Measurements from ENCODE around the gene CCL7.

CCL7 gene

GRCh38 chr17:34246446-34246845 lies 23.6 kb upstream of the CCL7 start:
- in situ Hi-C loops (cut with MboI; ENCODE audit: low sequenced_read_pairs) = loop anchor here (5.0 kb wide), 1 partner anchor 44 kb away; no protein-coding TSS in a partner anchor

DNA sequence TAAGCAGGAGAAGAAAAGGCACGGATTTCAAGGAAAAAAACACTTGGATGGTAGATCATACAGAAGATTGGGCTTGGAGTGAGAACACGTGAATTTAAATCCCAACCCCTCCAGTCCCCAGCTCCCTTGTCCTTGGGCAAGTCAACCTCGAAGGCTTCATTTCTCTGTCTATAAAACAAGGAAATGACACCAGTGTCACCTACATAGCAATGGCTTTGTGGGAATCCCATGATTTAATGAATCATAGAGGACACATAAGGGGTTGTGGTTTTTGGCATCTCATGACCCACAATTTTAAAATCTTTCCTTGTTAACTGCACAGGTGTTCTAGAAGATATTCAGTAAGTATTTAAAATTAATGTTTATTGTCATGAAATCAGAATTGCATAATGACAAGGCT lies 23.1 kb upstream of the CCL7 start:
- in situ Hi-C loops (cut with MboI; ENCODE audit: low sequenced_read_pairs) = loop anchor here (5.0 kb wide), 1 partner anchor 45 kb away; no protein-coding TSS in a partner anchor

GRCh38 chr17:34248511-34249024 lies 21.5 kb upstream of the CCL7 start:
- in situ Hi-C loops (cut with MboI; ENCODE audit: low sequenced_read_pairs) = loop anchor here (5.0 kb wide), 1 partner anchor 46 kb away; no protein-coding TSS in a partner anchor

GRCh38 chr17:34249061-34249460 lies 21.0 kb upstream of the CCL7 start:
- in situ Hi-C loops (cut with MboI; ENCODE audit: low sequenced_read_pairs) = loop anchor here (5.0 kb wide), 1 partner anchor 47 kb away; no protein-coding TSS in a partner anchor

- in situ Hi-C loops (cut with MboI; ENCODE audit: low sequenced_read_pairs) = loop anchor here (5.0 kb wide), 1 partner anchor 47 kb away; no protein-coding TSS in a partner anchor
Measured at GRCh38 chr17:34249478-34249877, 20.5 kb upstream of the CCL7 start.

DNA sequence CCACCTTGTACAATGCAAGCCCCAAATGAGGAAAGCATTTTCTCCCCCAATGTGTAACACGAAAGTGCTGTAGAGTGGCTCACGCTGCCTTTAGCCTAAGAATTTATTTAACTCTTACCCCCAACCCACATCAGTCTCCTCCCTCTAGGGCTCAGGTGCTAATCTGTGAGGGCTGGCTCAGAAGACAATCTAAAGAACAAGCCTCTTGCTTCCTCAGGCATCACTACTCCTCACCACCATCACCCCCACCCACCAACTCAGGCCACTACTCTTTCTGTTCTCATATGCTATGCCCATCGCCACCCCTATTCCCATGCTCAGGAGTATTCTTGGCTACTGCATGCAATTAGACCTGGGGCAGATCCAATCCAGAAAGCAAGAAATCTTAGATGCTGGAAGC lies 18.8 kb upstream of the CCL7 start:
- in situ Hi-C loops (cut with MboI; ENCODE audit: low sequenced_read_pairs) = no loop called here

- in situ Hi-C loops (cut with MboI; ENCODE audit: low sequenced_read_pairs) = no loop called here
Measured at GRCh38 chr17:34252095-34252443, 18.0 kb upstream of the CCL7 start.

GRCh38 chr17:34252444-34253138 lies 17.4 kb upstream of the CCL7 start:
- in situ Hi-C loops (cut with MboI; ENCODE audit: low sequenced_read_pairs) = no loop called here

GRCh38 chr17:34253139-34253525 lies 16.9 kb upstream of the CCL7 start:
- in situ Hi-C loops (cut with MboI; ENCODE audit: low sequenced_read_pairs) = no loop called here

GRCh38 chr17:34254146-34254545 lies 15.9 kb upstream of the CCL7 start:
- in situ Hi-C loops (cut with MboI; ENCODE audit: low sequenced_read_pairs) = no loop called here

DNA sequence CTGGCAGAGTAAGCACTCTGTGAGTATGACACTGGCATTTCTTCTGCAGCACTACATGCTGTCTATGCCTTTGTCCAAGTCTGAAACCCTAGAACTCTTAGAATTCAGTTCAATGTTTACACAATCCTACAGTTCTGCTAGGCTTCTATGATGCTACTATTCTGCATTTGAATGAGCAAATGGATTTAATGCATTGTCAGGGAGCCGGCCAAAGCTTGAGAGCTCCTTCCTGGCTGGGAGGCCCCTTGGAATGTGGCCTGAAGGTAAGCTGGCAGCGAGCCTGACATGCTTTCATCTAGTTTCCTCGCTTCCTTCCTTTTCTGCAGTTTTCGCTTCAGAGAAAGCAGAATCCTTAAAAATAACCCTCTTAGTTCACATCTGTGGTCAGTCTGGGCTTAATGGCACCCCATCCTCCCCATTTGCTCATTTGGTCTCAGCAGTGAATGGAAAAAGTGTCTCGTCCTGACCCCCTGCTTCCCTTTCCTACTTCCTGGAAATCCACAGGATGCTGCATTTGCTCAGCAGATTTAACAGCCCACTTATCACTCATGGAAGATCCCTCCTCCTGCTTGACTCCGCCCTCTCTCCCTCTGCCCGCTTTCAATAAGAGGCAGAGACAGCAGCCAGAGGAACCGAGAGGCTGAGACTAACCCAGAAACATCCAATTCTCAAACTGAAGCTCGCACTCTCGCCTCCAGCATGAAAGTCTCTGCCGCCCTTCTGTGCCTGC lies 15.2 kb upstream of the CCL7 start, which contains the start of gene CCL2:
Gene CCL2 (plus strand): TSS at position 635 of the 730 bp plus-strand sequence. CDS start 65 bp downstream, at position 700.
- in situ Hi-C loops (cut with MboI; ENCODE audit: low sequenced_read_pairs) = no loop called here

DNA sequence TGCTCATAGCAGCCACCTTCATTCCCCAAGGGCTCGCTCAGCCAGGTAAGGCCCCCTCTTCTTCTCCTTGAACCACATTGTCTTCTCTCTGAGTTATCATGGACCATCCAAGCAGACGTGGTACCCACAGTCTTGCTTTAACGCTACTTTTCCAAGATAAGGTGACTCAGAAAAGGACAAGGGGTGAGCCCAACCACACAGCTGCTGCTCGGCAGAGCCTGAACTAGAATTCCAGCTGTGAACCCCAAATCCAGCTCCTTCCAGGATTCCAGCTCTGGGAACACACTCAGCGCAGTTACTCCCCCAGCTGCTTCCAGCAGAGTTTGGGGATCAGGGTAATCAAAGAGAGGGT lies 14.7 kb upstream of the CCL7 start:
- in situ Hi-C loops (cut with MboI; ENCODE audit: low sequenced_read_pairs) = no loop called here

- in situ Hi-C loops (cut with MboI; ENCODE audit: low sequenced_read_pairs) = no loop called here
Measured at GRCh38 chr17:34255841-34256240, 14.2 kb upstream of the CCL7 start.

DNA sequence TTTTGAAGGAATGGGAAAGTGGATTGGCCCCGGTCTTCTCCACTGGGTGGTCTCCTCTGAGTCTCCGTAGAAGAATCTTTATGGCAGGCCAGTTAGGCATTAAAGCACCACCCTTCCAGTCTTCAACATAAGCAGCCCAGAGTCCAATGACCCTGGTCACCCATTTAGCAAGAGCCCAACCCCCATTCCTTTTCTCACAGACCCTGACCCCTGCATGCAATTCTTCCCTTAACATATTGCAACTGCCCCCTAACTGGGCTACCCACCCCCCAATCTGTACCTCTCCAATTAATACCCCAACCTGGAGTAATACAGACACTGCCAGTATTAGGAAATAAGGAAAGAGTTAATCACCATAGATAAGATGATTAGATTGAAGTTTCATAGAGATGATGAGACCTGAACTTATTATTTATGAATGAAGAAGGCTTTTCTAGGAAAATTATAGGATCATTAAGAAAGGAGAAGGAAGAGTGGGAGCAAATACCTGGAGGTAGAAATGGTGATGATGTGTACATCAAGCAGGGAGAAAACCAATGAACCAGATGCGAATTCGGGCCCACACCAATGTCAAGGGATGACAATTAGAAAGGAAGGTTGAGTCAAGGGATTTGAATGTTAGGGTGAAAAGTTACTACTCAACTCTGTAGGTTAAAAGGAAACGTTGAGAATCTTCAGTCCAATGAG lies 12.6 kb upstream of the CCL7 start:
- in situ Hi-C loops (cut with MboI; ENCODE audit: low sequenced_read_pairs) = no loop called here

DNA sequence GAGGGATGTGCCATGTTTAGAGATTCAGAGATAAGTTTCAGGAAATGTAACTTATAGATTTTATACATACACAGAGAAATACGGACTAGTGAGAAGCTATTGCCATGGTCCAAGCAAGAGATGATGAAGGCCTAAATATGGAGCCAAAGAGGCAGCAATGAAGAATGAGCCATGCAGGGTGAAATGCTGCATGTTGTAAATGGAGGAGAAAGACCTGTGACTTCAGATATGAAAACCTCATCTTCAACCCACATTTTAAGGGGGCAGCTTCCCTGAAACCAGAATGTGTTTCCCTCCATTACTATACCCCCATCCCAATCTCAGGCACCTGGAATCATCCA lies 12.1 kb upstream of the CCL7 start:
- in situ Hi-C loops (cut with MboI; ENCODE audit: low sequenced_read_pairs) = no loop called here

DNA sequence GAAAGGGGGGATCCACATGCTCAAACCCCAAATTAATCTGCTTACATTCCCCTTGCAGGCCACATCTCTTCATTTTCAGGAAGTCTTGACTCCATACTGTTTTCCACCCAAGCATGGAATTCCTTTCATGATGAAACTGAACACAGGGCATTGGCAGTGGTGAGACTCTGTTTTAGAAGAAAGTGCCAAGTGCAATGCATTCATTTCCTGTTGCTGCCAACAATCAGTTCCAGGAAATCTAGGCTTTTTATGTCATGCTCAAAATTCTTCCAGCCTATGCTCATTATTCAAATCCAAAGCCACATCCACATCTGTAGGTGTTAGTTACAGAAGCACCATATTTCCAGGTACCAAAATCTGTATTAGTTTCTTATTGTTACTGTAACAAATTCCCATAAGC lies 10.9 kb upstream of the CCL7 start:
- in situ Hi-C loops (cut with MboI; ENCODE audit: low sequenced_read_pairs) = no loop called here

DNA sequence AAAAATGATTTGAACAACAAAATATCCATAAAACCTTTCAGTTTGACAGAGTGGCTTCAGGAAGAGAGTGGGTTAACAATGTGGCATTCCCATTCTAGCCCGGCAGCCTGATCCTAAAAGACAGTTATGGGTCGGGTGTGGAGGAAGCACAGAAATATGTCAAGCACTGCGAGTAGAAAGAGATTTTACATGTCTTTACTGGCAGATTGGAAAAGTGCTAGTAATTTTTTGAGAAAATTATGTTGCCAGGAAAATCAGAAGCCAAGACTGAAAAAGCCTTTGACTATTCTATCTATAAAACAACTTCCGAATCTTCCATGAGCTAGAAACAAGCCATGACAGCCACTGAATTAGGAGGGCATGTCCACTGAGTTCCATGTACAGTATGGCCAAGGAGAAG lies 9.2 kb upstream of the CCL7 start:
- in situ Hi-C loops (cut with MboI; ENCODE audit: low sequenced_read_pairs) = no loop called here

- in situ Hi-C loops (cut with MboI; ENCODE audit: low sequenced_read_pairs) = no loop called here
Measured at GRCh38 chr17:34261568-34262337, 8.3 kb upstream of the CCL7 start.

DNA sequence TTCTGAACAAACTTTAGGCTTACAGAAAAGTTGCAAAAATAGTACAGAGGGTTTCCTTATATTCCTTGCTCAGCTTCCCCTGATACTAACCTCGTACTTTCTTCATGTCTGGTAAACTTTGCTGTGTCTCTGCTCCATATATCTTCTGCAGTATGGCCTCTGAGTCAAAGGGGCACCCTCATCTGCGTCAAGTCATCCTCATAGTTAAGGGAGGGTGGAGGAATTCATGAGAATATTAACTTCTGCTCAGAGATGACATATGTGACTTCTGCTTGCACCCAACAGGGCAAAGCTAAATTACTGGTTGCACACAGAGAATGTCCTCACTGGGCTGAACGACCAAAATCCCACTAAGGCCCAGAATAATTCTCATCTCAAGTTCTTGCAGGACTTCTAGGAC lies 4.3 kb upstream of the CCL7 start:
- in situ Hi-C loops (cut with MboI; ENCODE audit: low sequenced_read_pairs) = no loop called here

DNA sequence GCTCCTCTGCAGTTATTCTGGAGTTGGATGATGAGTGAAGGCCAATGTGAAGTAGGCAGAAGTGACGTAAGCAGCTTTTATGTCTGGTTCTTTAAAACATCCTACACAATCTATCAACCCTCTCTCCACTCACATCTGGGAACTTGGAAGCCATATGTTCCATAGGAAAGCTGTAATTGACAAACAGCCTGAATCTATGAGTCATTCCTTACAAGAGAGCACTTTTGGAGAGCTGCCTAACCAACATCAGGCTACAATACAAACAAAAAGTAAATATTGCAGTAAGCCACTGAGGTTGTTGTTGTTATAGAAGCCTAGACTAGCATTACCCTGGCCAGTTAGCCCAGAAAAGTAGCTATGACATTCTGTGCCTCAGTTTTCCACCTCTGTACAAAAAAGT lies 5.9 kb downstream of the CCL7 start:
- in situ Hi-C loops (cut with MboI; ENCODE audit: low sequenced_read_pairs) = loop anchor here (10.0 kb wide), 1 partner anchor 69 kb away; no protein-coding TSS in a partner anchor

DNA sequence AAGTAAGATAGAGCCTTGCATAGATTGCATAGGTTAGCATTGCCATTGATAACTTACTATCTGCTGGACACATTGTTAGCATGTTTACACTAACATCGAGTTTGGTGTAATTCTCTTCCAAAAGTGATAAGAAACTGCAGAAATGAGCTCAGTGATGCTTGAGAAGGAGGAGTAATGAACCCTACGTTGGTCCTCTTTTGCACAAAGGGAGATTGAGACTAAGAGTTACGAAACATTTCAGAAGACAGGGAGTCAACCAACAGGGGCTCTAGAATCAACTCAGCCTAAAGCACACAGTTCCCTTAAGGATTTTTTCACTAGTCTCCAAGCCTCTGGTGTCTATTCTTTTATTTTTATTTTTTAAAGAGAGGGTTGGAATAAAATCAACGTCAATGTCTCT lies 6.8 kb downstream of the CCL7 start:
- in situ Hi-C loops (cut with MboI; ENCODE audit: low sequenced_read_pairs) = loop anchor here (10.0 kb wide), 1 partner anchor 68 kb away; no protein-coding TSS in a partner anchor
